Measurements from ENCODE around the gene CFAP100.

The CFAP100 gene

GRCh38 chr3:126377211-126377610 lies 17.5 kb upstream of the CFAP100 start:
- DNase-seq: no peak

GRCh38 chr3:126378341-126378751 lies 16.4 kb upstream of the CFAP100 start:
- DNase-seq: no peak

DNA sequence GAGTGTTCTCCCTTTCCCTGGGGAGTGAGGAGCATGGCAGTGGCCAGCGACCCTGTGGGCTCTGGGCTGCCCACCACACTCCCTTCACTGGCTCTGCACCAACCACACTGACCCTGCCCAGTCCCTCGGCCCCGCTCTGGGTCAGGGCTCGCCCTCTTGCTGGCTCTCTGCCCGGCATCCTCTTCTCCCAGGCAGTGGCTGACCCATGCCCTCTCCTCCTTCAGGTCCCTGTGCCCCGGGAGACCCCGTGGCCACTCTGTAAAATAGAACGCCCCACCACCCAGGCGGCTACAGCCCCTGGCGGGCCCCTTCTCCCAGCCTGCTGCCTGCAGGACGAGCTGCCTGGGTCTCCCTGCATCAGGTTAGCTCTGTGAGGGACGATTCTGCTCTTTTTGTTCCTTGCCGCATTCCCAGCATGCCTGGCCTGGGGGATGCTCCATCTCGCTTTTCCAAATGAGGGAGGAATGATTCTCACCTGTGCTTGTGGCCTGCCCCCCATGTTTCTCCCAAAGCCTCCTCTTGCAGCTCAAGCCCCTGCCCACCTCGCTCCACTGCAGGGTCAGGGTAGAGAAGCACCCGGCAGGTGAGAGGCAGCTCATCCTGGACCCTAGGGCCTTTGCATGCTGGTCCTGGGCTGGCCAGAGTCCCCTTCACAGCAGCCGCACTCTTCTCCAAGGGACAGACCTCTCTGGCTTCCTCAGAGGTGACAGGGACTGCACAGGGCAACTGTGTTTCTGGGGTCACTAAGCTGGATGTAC lies 14.5 kb upstream of the CFAP100 start:
- DNase-seq: no peak

- no peak for DNase-seq
These were observed 12.7 kb upstream of the CFAP100 start for GRCh38 chr3:126381966-126382365.

- peak; percentile 39 for DNase-seq
These were observed 5.5 kb upstream of the CFAP100 start for GRCh38 chr3:126389112-126389793.

- no peak for DNase-seq
These were observed 4.9 kb upstream of the CFAP100 start for GRCh38 chr3:126389794-126390146.

DNA sequence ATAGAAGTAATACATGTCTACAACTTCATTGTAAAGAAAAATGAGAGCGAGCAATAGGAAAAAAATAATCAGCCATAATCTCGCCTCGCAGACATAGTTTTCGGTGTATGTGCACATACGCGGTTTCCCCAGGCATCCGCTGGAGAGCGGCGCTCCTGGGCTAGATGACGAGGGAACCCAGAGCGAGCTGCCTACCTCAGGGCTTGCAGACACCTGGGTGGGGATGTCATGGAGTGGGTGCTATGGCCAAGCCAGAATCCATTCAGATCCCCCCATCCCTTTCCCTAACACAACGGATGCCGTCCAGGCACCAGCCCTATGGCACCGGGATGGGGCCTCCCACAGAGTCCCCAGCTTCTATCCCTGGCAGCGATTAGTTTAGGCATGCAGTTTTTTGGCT lies 4.5 kb upstream of the CFAP100 start:
- no peak for DNase-seq

DNA sequence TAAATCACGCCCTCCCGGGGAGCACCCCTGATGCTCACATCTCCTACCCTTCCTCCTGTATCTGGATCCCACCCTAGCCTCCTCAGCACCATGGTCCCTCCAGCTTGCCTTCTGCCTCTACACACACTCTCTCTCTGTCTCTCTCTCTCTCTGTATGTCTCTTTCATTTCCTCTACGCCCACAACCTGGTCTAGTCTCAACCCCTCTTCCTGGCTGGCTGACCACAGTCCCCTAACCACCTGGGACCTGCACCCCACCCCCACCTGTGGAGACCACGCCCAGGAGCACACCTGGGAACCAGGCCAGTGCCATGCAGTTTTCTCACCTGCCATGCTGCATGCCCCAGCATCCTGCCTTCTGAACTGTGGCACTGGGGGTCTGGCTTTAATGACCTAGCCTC lies 4.0 kb upstream of the CFAP100 start:
- no peak for DNase-seq

GRCh38 chr3:126391631-126392030 lies 3.1 kb upstream of the CFAP100 start:
- no peak for DNase-seq

GRCh38 chr3:126392246-126392645 lies 2.5 kb upstream of the CFAP100 start:
- no peak for DNase-seq

GRCh38 chr3:126393563-126393962 lies 1.1 kb upstream of the CFAP100 start:
- no peak for DNase-seq

DNA sequence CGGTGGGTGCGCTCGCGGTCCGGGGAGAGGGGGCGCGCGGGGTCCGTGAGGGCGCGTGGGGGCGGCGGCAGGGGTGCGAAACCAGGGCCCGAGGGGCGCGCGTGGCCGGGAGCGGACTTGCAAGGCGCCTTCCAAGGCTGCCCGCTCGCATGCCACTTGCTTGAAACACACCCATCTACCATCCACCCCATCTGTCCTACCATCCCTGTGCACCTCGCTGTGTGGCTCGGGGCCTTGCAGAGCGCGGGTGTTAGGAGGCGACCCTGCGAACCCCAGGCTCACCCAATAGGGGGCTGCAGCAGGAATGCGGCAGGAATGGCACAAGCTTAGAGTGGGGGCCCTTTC lies 240 bp downstream of the CFAP100 start:
- no peak for DNase-seq

- no peak for DNase-seq
These were observed 1.3 kb downstream of the CFAP100 start for GRCh38 chr3:126395846-126396513.

- no peak for DNase-seq
These were observed 1.8 kb downstream of the CFAP100 start for GRCh38 chr3:126396536-126396935.

- no peak for DNase-seq
These were observed 3.1 kb downstream of the CFAP100 start for GRCh38 chr3:126397610-126398422.

GRCh38 chr3:126398423-126399350 lies 4.0 kb downstream of the CFAP100 start:
- no peak for DNase-seq

- no peak for DNase-seq
These were observed 4.6 kb downstream of the CFAP100 start for GRCh38 chr3:126399351-126399735.

DNA sequence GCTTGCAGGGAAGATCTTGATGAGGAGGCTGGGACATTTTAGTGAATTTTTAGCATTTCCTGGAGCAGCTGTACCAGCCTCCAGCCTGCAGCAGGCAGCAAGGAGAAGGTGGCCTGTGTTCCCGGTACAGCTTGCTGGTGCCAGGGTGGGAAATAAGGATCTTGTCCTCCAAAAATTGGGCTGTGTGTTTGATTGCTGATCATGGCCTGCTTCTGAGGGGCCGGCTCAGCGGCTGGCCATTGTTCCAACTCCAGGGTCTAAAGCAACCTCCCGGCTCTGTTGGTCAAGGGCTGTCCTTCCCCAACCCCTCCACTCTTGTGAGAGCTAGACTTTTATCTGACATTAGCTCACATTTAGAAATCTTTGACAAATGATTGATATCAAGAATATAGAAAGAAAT lies 5.0 kb downstream of the CFAP100 start:
- DNase-seq: no peak

DNA sequence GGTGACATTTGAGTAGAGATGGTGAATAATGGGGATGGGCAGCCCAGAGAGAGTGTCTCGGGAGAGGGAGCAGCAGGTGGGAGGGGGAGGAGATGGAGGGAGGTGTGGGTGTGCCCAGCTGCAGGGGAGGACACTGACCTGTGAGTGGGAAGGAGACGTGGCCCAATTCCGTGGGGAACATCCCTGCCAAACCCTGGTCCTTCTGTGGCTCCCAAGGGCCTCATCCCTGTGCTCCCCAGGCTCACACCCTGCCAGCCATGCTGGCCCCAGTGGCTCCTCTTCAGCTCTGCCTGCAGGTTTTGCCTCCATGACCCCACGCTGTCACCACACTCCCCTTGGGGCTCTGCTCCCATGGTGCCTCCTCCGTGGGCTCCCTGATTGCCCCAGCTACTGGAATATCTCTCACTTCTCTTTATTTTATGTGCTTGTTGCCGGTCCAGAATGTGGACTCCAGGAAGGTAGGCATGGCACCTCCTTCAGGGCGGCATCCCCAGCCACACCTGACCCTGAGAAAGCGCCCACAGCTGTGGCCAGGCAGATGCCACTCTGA lies 7.0 kb downstream of the CFAP100 start:
- DNase-seq: no peak

DNA sequence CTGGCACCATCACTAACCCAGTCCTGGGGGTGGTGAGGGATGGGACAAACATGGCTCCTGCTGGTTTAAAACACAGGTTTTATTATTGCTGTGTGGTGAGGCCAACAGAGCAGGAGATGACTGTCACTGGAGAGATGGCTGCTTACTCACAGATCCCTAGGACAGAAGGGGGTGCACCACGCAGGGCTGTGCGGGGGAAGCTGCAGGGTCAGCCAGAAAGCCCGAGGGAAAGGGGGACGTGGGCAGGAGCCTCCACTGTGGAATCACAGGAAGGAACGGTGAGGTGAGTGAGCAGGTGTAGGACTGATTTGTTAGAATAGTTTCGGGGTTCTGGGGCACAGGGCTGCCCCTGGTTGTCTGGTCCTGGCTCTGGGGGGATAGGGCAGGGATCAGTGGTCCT lies 7.5 kb downstream of the CFAP100 start:
- no peak for DNase-seq

DNA sequence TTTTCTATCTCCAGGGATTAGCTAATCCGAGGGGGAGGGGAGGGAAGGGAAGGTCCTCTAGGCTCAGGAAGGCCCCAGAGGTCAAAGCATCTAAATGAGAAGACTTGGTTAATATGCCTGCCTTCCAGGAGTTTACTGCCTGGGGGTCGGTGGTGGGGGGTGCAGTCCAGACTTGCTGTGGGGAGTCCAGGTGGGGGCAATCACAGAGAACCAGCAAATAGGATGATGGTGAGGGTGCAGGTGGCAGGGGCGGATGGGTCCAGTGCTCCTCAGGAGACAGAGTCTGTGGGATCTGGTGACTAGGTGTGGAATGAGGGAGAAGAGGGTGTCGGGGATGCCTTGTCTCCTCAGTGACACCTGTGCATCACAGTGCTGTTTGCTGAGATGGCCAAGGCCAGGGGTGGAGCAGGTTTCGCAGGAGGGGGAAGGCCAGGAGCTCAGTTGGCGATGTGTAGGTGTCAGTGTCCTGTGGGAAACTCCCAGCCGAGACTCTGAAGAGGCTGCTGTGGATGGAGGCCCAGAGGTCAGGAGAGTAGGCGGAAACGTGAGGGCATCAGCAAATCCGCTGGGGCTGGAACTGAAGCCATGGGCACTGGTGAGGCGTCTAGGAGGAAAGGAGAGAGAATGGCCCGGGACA lies 8.1 kb downstream of the CFAP100 start:
- DNase-seq: no peak

All from NCI-H2227 treated with DMSO at 0.1 percent for 48 hours (cell line).